Activated T-cell treated with anti-CD3 and anti-CD28 coated beads, Interleukin-2, amount 50 U/mL, for 4 hours (primary cell): ENCODE data around the gene VWA8. TPM values are rescaled to one million over a fixed set of nuclear protein-coding genes. Genes with fewer than 3 reads are reported as not detected.
"Not testable (repeated sequence)": the region's sequence is repeated elsewhere in the genome, so short reads cannot be mapped to it uniquely, and the experiment has no call there.

ENCODE experiments used
- ATAC-seq, 2 donors: fragments of 200-7000 bp; cut with Tn5 transposase; one replicate each; pipeline ENCODE4 v1.10.0; 2021
- DNase-seq: peaks from one replicate; pipeline ENCODE4 v3.0.0-alpha.2; 2020
- H3K27me3 Mint-ChIP-seq: one replicate; pipeline ENCODE4 v1.8.0; 2021; ENCODE audit warnings: low read depth, mixed read lengths
- H3K36me3 Mint-ChIP-seq: one replicate; pipeline ENCODE4 v1.8.0; 2022; ENCODE audit warnings: mixed read lengths; ENCODE audit not compliant: insufficient read depth
- H3K4me1 Mint-ChIP-seq: one replicate; pipeline ENCODE4 v1.8.0; 2021; ENCODE audit warnings: low read depth, mixed read lengths
- H3K4me3 Mint-ChIP-seq: one replicate; pipeline ENCODE4 v1.8.0; 2021; ENCODE audit warnings: mild to moderate bottlenecking, moderate library complexity, mixed read lengths
- H3K9me3 Mint-ChIP-seq: one replicate; pipeline ENCODE4 v1.8.0; 2021; ENCODE audit warnings: mixed read lengths
- total RNA-seq, 3 donors: library from RNA; stranded (reverse); gene quantifications; one replicate each; pipeline ENCODE4 v1.2.1, GENCODE V29; 2021

The VWA8 gene
- total RNA-seq, 3 donors from 2014 or later, result 22.2 to 31.9 (median 26.4) TPM

- DNase-seq (no peak), ATAC-seq (no peak)
- Mint-ChIP-seq H3K27me3 (no peaks in the 10 kb centered on the region), H3K4me3 (no peak overlapping the region), H3K9me3 (no peaks in the 10 kb centered on the region), H3K4me1 (no peaks in the 10 kb centered on the region), H3K36me3 (peaks cover 33% of the 10 kb centered on the region)
Measured at GRCh38 chr13:41835871-41836270, 125.0 kb downstream of the VWA8 start.

GRCh38 chr13:41834697-41835096 is 126.2 kb downstream of the VWA8 start:
- H3K9me3 Mint-ChIP-seq, H3K4me1 Mint-ChIP-seq, H3K27me3 Mint-ChIP-seq, H3K4me3 Mint-ChIP-seq, ATAC-seq, DNase-seq: not testable (repeated sequence)
- H3K36me3 Mint-ChIP-seq, result peaks cover 32% of the 10 kb centered on the region

GRCh38 chr13:41833831-41834230 is 127.1 kb downstream of the VWA8 start:
- peaks cover 25% of the 10 kb centered on the region for H3K36me3 Mint-ChIP-seq
- no peaks in the 10 kb centered on the region for H3K4me1 Mint-ChIP-seq
- ATAC-seq, result no peak
- no peaks in the 10 kb centered on the region for H3K27me3 Mint-ChIP-seq
- no peak for DNase-seq
- no peak overlapping the region for H3K4me3 Mint-ChIP-seq
- H3K9me3 Mint-ChIP-seq, result no peaks in the 10 kb centered on the region

- Mint-ChIP-seq H3K9me3 (no peaks in the 10 kb centered on the region), H3K4me1 (no peaks in the 10 kb centered on the region), H3K4me3 (no peak overlapping the region), H3K27me3 (no peaks in the 10 kb centered on the region), H3K36me3 (peaks cover 24% of the 10 kb centered on the region)
- ATAC-seq (no peak), DNase-seq (no peak)
Measured at GRCh38 chr13:41833201-41833600, 127.7 kb downstream of the VWA8 start.

- DNase-seq (no peak), ATAC-seq (no peak)
- no peak overlapping the region for H3K4me3 Mint-ChIP-seq
- H3K4me1 Mint-ChIP-seq, result no peaks in the 10 kb centered on the region
- no peaks in the 10 kb centered on the region for H3K27me3 Mint-ChIP-seq
- H3K36me3 Mint-ChIP-seq, result peaks cover 34% of the 10 kb centered on the region
- H3K9me3 Mint-ChIP-seq, result no peaks in the 10 kb centered on the region
Measured at GRCh38 chr13:41827507-41828213, 133.2 kb downstream of the VWA8 start.

GRCh38 chr13:41825691-41826090 is 135.2 kb downstream of the VWA8 start:
- no peaks in the 10 kb centered on the region for H3K27me3 Mint-ChIP-seq
- no peak for ATAC-seq
- DNase-seq, result no peak
- peaks cover 33% of the 10 kb centered on the region for H3K36me3 Mint-ChIP-seq
- H3K9me3 Mint-ChIP-seq, result no peaks in the 10 kb centered on the region
- no peaks in the 10 kb centered on the region for H3K4me1 Mint-ChIP-seq
- H3K4me3 Mint-ChIP-seq, result no peak overlapping the region

GRCh38 chr13:41823476-41823875 is 137.4 kb downstream of the VWA8 start:
- ATAC-seq (no peak), DNase-seq (no peak)
- H3K36me3 Mint-ChIP-seq, result peaks cover 32% of the 10 kb centered on the region
- no peaks in the 10 kb centered on the region for H3K27me3 Mint-ChIP-seq
- no peaks in the 10 kb centered on the region for H3K4me1 Mint-ChIP-seq
- H3K9me3 Mint-ChIP-seq, result no peaks in the 10 kb centered on the region
- no peak overlapping the region for H3K4me3 Mint-ChIP-seq

GRCh38 chr13:41822560-41822959 is 138.3 kb downstream of the VWA8 start:
- ATAC-seq, result no peak
- Mint-ChIP-seq H3K9me3 (no peaks in the 10 kb centered on the region), H3K4me3 (no peak overlapping the region), H3K36me3 (peaks cover 31% of the 10 kb centered on the region), H3K4me1 (no peaks in the 10 kb centered on the region), H3K27me3 (no peaks in the 10 kb centered on the region)
- no peak for DNase-seq

GRCh38 chr13:41821238-41821594 is 139.7 kb downstream of the VWA8 start:
- no peaks in the 10 kb centered on the region for H3K27me3 Mint-ChIP-seq
- H3K36me3 Mint-ChIP-seq, result peaks cover 29% of the 10 kb centered on the region
- DNase-seq, result no peak
- ATAC-seq, result no peak
- H3K4me3 Mint-ChIP-seq, result no peak overlapping the region
- H3K4me1 Mint-ChIP-seq, result no peaks in the 10 kb centered on the region
- no peaks in the 10 kb centered on the region for H3K9me3 Mint-ChIP-seq

GRCh38 chr13:41820581-41821237 is 140.2 kb downstream of the VWA8 start:
- ATAC-seq, result no peak
- Mint-ChIP-seq H3K4me3 (no peak overlapping the region), H3K36me3 (peaks cover 32% of the 10 kb centered on the region), H3K4me1 (no peaks in the 10 kb centered on the region), H3K27me3 (no peaks in the 10 kb centered on the region), H3K9me3 (no peaks in the 10 kb centered on the region)
- DNase-seq, result no peak

- Mint-ChIP-seq H3K4me1 (peaks cover 14% of the 10 kb centered on the region), H3K9me3 (no peaks in the 10 kb centered on the region), H3K36me3 (peaks cover 39% of the 10 kb centered on the region), H3K4me3 (no peak overlapping the region), H3K27me3 (no peaks in the 10 kb centered on the region)
- DNase-seq (no peak), ATAC-seq (no peak)
Measured at GRCh38 chr13:41816057-41816456, 144.9 kb downstream of the VWA8 start.

- Mint-ChIP-seq H3K4me1 (peaks cover 21% of the 10 kb centered on the region), H3K4me3 (no peak overlapping the region), H3K36me3 (peaks cover 52% of the 10 kb centered on the region), H3K9me3 (no peaks in the 10 kb centered on the region), H3K27me3 (no peaks in the 10 kb centered on the region)
- DNase-seq (no peak), ATAC-seq (no peak)
Measured at GRCh38 chr13:41813426-41813825, 147.5 kb downstream of the VWA8 start.

GRCh38 chr13:41812851-41813250 is 148.1 kb downstream of the VWA8 start:
- H3K9me3 Mint-ChIP-seq, result no peaks in the 10 kb centered on the region

GRCh38 chr13:41812237-41812636 is 148.7 kb downstream of the VWA8 start:
- ATAC-seq (no peak), DNase-seq (no peak)
- H3K4me1 Mint-ChIP-seq, result peaks cover 21% of the 10 kb centered on the region
- no peaks in the 10 kb centered on the region for H3K9me3 Mint-ChIP-seq
- H3K27me3 Mint-ChIP-seq, result no peaks in the 10 kb centered on the region
- H3K4me3 Mint-ChIP-seq, result no peak overlapping the region
- peaks cover 58% of the 10 kb centered on the region for H3K36me3 Mint-ChIP-seq

More at GRCh38 chr13:41812851-41813250, 148.1 kb downstream of the VWA8 start:
- H3K4me3 Mint-ChIP-seq, result no peak overlapping the region
- peaks cover 56% of the 10 kb centered on the region for H3K36me3 Mint-ChIP-seq
- H3K27me3 Mint-ChIP-seq, result no peaks in the 10 kb centered on the region
- ATAC-seq (no peak), DNase-seq (no peak)
- peaks cover 21% of the 10 kb centered on the region for H3K4me1 Mint-ChIP-seq

GRCh38 chr13:41811588-41812021 is 149.3 kb downstream of the VWA8 start:
- ATAC-seq (no peak), DNase-seq (no peak)
- Mint-ChIP-seq H3K4me3 (no peak overlapping the region), H3K27me3 (no peaks in the 10 kb centered on the region), H3K9me3 (no peaks in the 10 kb centered on the region), H3K36me3 (peaks cover 59% of the 10 kb centered on the region), H3K4me1 (peaks cover 21% of the 10 kb centered on the region)
